ENCODE data around the gene ITIH4.
A peak's percentile ranks its signal among the peaks of the same experiment; 100 is the strongest.
"Not testable (repeated sequence)": the region's sequence is repeated elsewhere in the genome, so short reads cannot be mapped to it uniquely, and the experiment has no call there.

The ITIH4 gene

DNA sequence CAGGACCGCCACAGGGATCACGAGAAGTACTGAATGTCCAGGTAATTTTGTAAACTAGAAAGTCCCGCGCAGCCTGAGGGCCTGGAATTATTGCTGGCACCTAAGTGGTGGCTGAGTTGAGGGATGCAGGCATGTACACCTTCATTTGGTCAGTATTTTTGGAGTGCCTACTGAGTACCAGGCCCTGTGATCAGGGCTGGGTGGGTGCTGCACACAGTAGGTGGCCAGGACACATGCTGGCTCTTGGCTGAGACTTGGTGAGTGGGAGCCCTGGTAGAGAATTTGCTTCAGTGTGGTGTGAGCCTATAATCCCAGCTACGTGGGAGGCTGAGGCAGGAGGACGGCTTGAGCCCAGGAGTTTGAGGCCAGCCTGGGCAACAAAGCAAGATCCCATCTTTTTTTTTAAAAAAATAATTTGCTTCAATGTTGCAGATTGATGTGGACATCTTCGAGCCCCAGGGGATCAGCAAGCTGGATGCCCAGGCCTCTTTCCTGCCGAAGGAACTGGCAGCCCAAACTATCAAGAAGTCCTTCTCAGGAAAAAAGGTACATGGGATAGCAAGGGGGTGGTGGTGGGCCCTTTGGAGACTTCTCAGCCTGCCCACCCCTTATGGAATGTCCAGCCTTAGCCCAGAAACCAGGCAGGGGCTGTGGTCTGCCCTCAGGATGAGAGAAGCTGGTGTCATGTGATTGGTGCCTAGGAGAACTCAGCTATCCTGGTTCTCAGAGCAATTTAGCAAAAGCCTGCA lies 50.5 kb downstream of the ITIH4 start:
- DNase-seq: no peak

DNA sequence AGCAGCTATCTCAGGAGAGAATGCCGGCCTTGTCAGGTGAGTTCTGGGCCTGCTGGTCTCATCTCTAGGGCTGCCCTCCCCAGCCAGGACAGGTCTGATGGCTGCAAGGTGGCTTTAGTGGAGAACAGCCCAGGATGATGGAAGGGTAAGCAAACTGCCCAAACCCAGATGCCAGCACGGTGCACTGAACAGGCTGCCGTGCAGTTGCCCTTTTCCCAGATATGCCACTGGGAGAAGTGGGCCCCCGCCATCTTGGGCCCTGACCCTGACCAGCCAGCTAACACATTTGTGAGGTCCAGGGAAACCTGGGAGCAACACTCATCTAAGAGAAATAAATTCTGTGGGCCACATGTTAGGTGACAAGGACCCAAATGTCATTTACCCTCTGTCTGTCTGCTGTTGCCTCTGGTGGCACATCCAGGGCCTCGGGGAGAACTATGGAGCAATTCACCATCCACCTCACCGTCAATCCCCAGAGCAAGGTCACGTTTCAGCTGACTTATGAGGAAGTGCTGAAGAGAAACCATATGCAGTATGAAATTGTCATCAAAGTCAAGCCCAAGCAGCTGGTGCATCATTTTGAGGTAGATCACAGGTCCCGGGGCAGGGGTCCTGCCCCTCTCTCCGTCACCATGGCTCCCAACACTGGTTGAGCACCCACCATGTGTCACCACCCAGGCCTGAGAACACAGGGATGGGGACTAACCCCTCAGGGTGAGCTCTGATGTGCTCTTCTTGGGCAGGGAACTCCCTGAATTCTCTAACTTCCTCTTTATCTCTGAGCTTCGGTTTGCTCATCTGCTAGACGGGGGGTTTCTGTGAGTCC lies 51.2 kb downstream of the ITIH4 start:
- DNase-seq: no peak

DNA sequence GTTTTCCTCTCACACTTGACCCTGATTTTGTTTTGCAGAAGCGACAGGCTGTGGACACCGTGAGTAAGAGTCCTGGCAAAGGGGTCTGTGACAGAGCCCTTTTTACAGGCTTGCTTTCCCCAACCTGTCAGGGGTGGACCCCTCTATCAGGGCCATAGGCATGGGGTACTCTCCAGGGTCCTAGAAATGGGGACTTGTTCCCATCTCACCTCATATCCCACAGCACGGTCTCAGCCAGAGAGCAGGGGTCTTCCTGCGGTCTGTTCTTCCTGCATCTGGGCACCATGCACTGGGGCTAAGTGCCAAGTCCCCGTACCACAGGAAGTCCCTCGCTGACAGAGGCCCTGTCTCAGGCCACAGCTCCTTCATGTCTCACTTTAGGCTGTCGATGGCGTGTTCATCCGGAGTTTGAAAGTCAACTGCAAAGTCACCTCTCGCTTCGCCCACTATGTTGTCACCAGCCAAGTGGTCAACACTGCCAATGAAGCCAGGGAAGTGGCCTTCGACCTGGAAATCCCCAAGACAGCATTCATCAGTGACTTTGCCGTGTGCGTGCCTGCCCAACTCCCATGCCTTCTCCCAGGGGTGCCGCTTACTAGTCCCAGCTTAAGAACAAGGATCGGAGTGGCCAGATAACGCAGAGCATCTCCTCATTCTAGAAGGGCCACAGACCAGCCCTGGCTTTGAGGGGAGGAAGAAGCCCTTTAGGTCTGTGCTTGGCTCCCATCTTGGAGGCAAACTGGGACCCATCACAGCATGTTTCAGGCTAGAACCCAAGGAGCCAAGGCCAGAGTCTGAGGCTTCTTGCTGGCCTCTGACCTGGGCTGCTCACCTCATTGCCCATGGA lies 52.3 kb downstream of the ITIH4 start:
- DNase-seq: no peak

DNA sequence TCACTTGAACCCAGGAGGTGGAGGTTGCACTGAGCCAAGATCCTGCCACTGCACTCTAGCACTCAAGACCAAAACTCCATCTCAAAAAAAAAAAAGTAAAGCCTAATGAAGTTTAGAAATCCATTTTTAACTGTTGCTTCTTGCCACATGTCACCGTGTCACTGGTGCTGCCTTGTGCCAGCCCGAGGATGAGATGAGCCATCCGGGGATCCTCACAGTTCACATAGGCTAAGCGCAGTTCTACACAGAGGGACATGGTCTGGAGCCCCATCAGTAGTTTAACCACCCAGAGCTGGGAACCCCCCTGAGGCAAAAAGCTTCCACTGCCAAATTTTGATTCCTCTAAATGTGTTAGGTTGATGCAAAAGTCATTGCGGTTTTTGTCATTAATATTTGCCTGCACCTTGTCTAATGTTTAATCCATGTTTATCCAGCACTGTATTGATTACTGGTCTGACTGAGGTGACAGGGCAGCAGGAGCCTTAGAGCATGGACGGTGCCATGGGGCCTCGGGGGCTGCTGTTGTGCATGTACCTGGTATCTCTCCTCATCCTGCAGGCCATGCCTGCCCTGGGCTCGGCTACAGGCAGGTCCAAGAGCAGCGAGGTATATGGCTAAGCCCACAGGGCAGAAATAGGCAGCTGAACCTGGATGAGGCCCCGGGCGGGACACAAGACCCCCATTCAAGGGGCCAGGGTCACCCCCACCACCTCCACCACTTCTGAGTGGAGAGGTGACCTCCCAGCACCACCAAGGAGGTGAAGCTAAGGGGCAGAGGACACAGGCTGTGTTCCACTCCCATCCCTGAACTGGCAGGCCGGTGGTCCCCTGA lies 53.1 kb downstream of the ITIH4 start, which contains the start of gene ITIH1:
Gene ITIH1 (plus strand): TSS at position 473 of the 832 bp plus-strand sequence. CDS start 17 bp downstream, at position 490.
- no peak for DNase-seq

DNA sequence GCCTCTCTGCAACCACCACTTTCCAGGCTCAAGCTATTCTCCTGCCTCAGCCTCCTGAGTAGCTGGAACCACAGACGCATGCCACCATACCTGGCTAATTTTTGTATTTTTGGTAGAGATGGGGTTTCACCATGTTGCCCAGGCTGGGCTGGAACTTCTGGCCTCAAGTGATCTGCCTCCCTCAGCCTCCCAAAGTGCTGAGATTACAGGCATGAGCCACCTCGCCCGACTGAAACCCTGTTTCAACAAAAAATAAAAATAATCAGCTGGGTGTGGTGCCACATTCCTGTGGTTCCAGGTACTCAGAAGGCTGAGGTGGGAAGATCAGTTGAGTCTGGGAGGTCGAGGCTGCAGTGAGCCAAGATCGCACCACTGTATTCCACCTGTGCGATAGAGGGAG lies 54.0 kb downstream of the ITIH4 start:
- DNase-seq: not testable (repeated sequence)

DNA sequence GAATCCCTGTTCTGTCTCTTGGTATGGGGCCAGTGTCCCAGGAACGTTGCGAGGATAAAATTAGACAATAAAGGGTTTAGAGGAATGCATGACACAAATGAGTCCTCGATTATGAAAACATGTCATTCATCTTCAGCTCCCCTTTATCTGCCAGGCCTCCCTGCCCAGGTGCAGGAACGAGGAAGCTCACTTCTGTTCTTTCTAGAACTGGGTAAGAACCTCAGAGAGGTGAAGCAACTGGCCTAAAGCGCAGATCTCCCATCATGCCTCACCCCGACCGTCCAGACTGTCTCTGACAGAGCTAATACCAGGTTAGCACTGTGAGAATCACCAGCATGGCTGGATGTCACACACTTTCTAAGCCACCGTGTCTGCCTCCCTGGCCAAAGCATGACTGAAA lies 54.6 kb downstream of the ITIH4 start:
- no peak for DNase-seq

DNA sequence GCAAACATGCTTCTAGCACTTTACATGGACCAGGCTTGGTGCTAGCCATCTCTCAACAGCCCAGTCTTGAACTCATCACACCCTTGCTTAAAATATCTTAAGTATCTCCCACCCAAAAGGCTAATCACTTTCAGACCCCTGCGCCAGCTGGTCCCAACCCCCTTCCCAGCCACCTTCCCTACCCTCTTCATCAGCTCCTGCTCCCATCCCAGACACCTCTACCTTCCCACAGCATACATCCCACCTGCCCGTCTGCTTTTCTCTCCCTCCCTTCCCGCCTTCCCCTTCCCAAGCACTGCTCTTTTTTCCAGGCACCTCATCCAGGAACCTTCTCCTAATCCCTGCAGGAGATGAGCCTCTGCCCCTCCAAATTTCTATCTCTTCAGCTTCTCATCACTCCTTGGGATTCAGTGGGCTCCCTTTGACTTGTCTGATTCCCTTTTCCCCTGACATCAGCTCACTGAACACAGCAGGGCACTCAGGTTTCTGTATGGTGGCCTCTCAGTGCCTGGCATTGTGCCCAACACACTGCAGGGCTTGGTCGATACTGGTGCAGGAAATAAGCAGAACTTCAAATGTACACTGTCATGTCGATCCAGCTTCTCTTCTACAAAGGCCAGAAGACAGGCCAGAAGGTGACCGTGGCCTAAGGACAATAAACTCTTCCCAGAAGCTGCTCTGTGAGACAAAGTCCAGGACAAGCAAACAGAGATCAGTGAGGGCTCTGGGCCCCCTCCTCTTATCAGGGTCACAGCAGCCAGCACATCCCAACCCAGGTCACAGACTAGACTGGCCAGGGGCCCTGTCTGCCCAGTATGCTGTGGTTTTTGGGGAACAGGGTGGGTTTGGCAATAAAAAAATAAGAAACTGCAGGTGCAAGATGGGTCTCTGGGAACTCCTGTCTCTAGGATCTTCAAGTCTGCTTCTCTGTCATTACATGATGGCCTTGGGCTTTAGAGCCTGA lies 55.3 kb downstream of the ITIH4 start:
- DNase-seq: no peak

DNA sequence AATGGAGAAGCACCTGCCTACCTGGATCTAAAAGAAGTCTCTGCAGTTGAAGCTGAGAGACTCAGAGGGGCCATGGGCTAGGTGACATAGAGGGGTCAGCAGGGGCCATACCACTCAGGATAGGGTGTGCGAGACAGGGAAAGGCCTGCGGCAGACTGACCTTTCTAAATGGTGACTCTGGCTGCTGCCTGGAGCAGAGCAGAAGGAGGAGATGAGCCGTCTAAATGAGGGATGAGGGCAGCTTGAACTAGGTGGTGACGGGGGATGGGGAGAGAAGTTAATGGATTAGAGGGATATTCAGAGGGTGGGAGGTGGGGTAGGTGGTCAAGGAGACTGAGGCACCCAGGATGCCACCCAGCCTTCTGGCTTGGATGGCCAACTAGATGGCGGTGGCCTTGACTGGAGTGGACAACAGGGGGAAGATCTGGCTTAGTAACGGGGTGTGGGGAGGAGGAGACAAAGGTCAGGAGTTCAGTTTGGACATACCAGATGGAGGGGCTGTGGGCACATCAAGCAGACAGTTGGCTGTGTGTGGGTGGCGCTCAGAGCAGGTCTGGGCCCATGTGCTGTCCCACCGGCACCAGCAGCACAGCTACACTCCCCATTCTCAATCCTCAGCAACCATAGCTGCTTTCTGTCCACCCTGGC lies 56.3 kb downstream of the ITIH4 start:
- no peak for DNase-seq

DNA sequence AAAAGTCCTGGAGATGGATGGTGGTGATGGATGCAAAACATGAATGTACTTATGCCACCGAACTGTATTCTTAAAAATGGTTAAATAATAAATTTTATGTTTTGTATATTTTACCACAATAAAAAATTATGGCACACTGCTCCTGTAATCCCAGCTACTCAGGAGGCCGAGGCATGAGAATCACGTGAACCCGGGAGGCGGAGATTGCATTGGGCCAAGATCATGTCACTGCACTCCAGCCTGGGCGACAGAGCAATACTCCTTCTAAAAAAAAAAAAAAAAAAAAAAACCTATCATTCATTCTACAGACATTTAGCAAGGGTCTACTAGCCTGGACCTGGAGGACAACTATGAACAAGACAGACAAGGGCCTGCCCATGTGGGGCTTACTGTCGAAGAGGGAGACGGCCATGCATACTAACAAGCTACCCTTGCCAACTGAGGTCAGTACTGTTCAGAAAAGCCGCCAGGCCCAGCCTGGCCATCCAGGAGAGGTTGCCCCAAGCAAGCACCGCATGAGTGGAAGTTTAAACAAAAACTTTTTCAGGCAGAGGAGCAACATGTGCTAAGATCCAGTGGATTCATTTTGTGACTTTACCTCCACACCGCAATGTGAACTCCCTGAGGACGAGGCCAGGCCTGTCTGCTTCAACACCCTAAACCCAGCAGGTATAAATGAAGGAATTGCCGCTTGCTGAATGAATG lies 57.0 kb downstream of the ITIH4 start:
- no peak for DNase-seq

DNA sequence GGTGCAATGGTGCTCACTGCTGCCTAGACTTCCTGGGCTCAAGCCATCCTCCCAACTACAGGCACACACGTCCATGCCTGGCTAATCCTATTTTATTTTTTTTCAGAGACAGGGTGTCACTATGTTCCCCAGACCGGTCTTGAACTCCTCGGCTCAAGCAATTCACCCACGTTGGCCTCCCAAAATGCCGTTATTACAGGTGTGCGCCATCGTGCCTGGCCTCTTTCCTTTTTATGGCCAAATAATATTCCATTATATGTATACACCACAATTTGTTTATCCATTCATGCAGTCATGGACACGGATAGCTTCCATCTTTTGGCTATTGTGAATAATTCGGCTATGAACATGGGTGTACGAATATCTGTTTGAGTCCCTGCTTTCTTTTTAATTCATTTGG lies 58.8 kb downstream of the ITIH4 start:
- no peak for DNase-seq

DNA sequence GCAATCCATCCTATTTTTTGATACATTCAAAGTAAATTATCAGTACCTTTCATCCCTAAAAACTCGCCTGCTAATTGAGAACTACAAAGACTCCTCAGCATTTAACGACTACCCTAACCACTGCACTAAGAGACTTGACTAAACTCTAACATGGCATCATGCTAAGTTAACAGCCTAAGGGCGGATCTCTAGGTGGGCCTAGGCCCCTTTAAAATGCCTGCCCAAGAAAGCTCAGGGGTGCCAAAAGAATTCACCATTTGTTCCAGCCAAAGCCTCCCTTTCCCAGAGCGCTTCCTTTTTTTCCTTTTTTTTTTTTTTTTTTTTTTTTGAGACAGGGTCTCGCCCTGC lies 59.2 kb downstream of the ITIH4 start:
- no peak for DNase-seq

DNA sequence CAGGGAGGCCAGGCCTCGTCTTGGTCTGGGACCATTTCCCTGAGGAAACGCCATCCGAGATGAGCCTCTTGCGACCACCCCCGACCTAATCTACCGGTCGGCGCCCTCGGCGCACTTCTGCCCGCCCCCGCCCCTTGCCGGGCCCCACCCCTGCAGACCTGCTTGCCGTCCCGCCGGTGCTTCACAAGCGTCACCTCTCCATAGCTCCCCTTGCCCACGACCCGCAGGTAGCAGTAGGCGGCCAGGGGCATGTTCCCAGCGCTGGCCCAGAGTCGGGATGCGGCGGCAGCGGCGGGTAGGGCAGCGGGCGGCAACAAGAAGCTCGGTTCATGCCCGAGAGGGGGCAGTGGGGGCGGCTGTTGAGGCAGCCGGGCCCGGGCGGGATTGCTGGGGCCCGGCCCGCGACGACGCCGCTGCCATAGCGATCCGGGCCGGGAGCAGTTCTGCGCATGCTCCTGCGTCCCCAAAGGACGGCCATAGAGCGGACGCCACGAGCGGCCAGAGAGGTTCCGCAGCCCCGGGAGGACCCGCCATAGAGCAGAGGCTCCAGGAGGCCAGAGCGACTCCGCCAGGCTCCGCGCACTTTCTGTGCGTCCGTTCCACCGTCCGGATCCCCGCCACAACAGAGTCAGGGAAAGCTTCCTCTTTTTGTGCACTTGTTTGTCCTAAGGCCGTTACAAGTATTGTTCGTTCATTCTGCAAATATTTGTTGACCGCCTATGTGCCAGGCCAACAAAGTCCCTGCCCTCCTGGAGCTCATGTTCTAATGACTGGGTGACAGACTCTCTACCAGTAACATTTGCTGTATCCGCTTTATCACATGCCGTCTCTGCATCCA lies 59.8 kb downstream of the ITIH4 start, which contains the start of gene NEK4:
Gene NEK4 (minus strand): TSS at position 445 of the 838 bp plus-strand sequence. CDS start 194 bp downstream, at position 251.
- peak; percentile 83 for DNase-seq

DNA sequence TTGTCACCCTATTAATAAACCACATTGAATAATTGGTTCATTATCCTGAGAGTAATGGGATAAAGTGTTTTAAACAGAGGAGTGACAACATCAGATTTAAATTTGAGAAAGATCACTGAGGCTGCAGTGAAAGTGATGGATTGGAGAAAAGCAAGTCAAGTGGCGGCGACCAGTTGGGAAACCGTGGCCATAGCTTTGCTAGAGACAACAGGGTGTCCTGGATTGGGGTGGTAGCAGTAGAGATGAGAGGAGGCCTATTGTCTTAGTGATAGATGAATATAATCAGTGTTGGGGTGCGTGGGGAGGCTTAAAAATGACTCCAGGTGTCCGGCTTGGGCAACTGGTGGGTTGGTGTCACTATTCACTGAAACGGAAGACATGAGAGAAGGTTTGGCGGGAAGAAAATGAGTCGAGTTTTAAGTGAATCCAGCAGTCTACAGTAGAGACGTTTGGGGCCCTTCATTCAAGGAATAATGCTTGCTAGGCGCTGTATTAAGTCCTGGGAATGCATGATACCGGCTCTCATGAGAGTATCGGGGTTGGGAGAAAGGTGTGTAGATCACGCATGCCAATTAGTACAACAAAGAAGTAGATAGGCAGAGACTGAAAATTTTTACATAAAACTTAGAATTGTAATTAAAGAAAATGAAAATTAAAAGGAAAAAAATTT lies 60.6 kb downstream of the ITIH4 start:
- DNase-seq: no peak

DNA sequence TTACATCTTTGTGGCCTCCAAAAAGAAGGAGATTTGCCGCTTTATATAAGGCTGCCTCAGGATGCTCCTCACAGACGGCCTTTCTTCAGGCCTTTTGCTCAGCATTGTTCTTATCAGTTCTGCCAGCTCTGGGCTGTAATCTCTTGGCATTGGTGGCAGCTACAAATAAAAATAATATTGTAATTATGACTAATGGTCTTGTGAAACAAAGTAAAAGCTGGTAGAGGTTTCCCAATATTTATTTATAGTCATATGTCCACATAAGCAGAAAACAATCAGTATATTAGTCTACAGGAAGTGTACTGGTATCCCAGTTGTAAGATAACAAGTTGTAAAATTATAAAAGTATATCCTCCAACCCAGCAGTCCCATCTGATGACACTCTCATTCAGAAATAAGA lies 67.0 kb downstream of the ITIH4 start:
- no peak for DNase-seq
